ENCODE results near the gene LRRC27. TPM values are rescaled to one million over a fixed set of nuclear protein-coding genes. Genes with fewer than 3 reads are reported as not detected.

Gene LRRC27
- total RNA-seq, 4 donors from 2014 or later, result 5.9 to 69.5 (median 8.3) TPM; not detected in 1

DNA sequence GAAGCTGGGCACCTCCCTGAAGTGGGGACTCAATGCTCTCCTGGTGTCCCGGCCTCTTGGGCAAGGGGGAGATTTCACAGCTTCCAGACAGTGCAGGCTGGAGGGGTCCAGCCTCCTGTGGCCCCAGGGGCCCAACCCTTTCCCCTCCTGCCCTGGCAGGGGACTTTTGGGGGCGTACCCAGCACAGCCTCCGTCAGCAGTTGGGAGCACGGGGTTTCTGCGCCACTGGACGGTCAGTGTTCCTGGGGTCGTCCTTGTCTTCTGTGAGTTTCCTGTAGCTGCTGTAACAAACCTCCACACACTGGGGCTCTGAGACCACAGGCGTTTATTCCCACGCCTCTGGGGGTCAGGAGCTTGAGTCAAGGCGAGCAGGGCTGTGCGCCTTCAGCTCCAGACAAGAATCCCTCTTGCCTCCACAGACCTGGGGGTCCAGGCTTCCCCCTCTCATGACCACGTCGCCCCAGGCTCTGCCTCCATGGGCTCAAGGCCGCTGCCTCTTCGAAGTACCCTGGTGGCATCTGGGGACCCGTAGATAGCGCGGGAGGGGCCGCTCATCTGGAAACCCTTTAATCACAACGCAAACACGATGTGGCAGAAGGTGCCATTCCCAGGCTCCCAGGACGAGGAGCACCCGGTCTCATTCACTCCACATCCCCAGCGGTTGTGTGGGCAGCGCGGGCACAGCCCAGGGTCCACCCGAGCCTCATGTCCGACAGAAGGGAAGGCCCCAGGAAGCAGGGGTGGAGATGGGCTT lies 79.0 kb downstream of the LRRC27 start:
- no peak for TF ChIP-seq POLR2AphosphoS5 (IDR thresholded peaks at IDR 0.05)
- no peak for TF ChIP-seq EP300 (IDR thresholded peaks at IDR 0.05; ENCODE audit: low read depth)
- TF ChIP-seq POLR2A (IDR thresholded peaks at IDR 0.05), result no peak
- TF ChIP-seq, protein P1, sequence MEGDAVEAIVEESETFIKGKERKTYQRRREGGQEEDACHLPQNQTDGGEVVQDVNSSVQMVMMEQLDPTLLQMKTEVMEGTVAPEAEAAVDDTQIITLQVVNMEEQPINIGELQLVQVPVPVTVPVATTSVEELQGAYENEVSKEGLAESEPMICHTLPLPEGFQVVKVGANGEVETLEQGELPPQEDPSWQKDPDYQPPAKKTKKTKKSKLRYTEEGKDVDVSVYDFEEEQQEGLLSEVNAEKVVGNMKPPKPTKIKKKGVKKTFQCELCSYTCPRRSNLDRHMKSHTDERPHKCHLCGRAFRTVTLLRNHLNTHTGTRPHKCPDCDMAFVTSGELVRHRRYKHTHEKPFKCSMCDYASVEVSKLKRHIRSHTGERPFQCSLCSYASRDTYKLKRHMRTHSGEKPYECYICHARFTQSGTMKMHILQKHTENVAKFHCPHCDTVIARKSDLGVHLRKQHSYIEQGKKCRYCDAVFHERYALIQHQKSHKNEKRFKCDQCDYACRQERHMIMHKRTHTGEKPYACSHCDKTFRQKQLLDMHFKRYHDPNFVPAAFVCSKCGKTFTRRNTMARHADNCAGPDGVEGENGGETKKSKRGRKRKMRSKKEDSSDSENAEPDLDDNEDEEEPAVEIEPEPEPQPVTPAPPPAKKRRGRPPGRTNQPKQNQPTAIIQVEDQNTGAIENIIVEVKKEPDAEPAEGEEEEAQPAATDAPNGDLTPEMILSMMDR (IDR thresholded peaks at IDR 0.05), result no peak
- intact Hi-C loops (cut with DNase I; ENCODE audit: low total_unique reads), result no loop called here
- Histone ChIP-seq H3K27ac (peak overlapping the region; percentile 91 to 97 (median 95)), H3K27me3 (no peaks in the 10 kb centered on the region), H3K36me3 (peaks cover 0 to 6% (median under 1%) of the 10 kb centered on the region in 4 donors), H3K9me3 (no peaks in the 10 kb centered on the region), H3K4me1 (peaks cover 47 to 81% (median 72%) of the 10 kb centered on the region in 4 donors), H3K4me3 (no peak overlapping the region)
- 60 to 74% methylated on average over 1 to 28 of the region's 28 CpGs for WGBS, 2 donors (ENCODE audit: low coverage in 1 of 2)
- in situ Hi-C loops (cut with MboI; ENCODE audit: low pct_ligation_motif_present in 1 of 4, low pct_unique_long_range_greater_than_20kb in 1 of 4, low sequenced_read_pairs in 3 of 4), result no loop called here
- no peak for DNase-seq

DNA sequence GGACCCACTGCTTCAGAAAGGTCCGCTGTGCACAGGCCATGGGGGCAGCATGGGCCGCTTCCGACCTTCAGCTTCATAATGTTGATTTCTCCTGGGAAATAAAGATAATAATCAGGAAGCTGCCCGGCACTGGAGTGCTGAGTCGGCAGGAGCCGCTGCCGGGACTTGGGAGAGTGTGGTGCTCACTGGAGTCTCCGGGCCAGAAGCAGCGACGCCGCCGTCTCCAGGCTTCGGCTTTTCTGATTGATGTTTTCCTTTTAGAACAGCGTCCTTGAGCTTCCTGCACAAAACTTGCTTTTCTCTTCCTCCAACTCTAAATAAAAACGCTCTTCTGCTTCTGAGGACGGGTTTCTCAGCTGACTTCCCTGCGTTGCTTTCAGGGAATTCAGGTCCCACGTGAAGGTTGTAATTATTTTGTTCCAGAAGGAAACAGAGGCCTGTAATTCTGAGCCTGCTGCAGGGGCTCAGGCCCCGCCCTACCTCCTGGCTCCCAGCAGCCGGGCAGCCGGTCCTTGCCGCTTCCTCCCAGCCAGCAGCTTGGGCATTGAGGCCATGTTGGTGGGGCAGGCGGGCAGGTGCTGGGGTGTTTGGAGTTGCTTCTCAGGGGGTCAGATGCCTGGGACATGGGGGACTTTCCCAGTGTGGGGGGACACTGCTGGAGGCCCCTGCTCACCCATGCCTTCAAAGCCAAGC lies 79.7 kb downstream of the LRRC27 start:
- Histone ChIP-seq H3K4me3 (no peak overlapping the region), H3K27ac (peak overlapping the region; percentile 91 to 97 (median 95)), H3K27me3 (no peaks in the 10 kb centered on the region), H3K36me3 (no peaks in the 10 kb centered on the region), H3K4me1 (peaks cover 47 to 82% (median 73%) of the 10 kb centered on the region in 4 donors), H3K9me3 (no peaks in the 10 kb centered on the region)
- peak; percentile 64 for DNase-seq
- TF ChIP-seq EP300 (IDR thresholded peaks at IDR 0.05; ENCODE audit: low read depth) (no peak), POLR2AphosphoS5 (IDR thresholded peaks at IDR 0.05) (peak in 1 of 3 donors; percentile 5), POLR2A (IDR thresholded peaks at IDR 0.05) (no peak)
- TF ChIP-seq, protein P1 (IDR thresholded peaks at IDR 0.05), result no peak
- whole genome bisulfite sequencing, 2 donors (ENCODE audit: low coverage in 1 of 2), result 12 to 28% methylated on average over 6 to 23 of the region's 23 CpGs
- in situ Hi-C loops (cut with MboI; ENCODE audit: low pct_ligation_motif_present in 1 of 4, low pct_unique_long_range_greater_than_20kb in 1 of 4, low sequenced_read_pairs in 3 of 4), result no loop called here
- intact Hi-C loops (cut with DNase I; ENCODE audit: low total_unique reads), result no loop called here

DNA sequence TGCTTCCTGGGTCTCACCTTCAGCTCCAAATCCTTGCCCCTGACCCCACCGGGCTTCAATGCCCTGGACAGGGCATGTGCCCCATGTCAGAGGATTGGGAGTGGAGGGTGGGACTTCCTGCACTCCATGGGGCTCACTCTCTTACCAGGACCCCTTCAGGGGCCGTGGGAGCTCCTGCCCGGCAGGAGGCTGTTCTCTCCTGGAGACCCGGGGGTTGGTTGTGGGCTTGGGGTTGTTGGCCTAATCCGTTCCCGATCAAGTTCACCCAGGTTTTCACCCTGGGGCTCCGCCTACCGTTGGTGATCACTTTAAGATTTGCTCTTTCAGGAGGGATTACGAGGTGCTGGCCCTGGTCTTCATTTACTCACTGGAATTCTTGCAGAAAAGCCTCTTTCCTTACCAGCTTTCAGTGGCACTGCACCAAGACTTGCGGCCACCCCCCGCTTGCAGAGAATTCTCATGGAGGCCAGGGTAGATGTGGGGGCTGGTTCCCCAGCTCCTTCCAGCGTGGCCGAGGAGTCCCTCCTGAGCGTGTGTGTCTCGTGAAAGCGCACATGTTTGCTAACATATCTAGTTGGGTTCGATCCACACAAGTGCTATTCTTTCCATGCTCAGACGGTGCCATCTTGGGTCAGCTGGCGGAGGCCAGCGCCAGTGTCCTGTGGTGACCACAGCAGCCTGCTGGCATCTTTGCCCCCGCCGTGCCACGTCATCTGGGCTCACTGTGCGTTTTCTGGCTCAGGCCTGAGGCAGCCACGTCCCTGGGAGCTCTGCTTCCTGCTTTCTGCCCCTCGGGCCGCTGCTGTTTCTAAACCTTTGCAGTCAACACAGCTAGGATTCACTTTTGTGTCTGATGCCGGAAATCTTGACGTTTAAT lies 80.6 kb downstream of the LRRC27 start:
- no peak for DNase-seq
- TF ChIP-seq POLR2A (IDR thresholded peaks at IDR 0.05), result no peak
- TF ChIP-seq, protein P1 (IDR thresholded peaks at IDR 0.05), result no peak
- no peaks in the 10 kb centered on the region for H3K36me3 ChIP-seq
- peak overlapping the region; percentile 91 to 97 (median 95) for H3K27ac ChIP-seq
- peaks cover 39 to 82% (median 73%) of the 10 kb centered on the region in 4 donors for H3K4me1 ChIP-seq
- intact Hi-C loops (cut with DNase I; ENCODE audit: low total_unique reads) (no loop called here), in situ Hi-C loops (cut with MboI; ENCODE audit: low pct_ligation_motif_present in 1 of 4, low pct_unique_long_range_greater_than_20kb in 1 of 4, low sequenced_read_pairs in 3 of 4) (no loop called here)
- H3K9me3 ChIP-seq, result no peaks in the 10 kb centered on the region
- WGBS, 2 donors (ENCODE audit: low coverage in 1 of 2), result 77 to 80% methylated on average over 4 to 29 of the region's 29 CpGs
- no peak overlapping the region for H3K4me3 ChIP-seq
- H3K27me3 ChIP-seq, result no peaks in the 10 kb centered on the region

Data from transverse colon (tissue), 4 donors.